Effector memory CD8-positive, alpha-beta T cell (primary cell): ENCODE data around the gene PHF20.
A peak's percentile ranks its signal among the peaks of the same experiment; 100 is the strongest.
"Not testable (repeated sequence)": the region's sequence is repeated elsewhere in the genome, so short reads cannot be mapped to it uniquely, and the experiment has no call there.

Experiments
- ATAC-seq: fragments of 150-1000 bp; cut with Tn5 transposase; replicated peaks from 2 replicates; pipeline ENCODE4 v1.10.0; 2021; ENCODE audit warnings: mild to moderate bottlenecking, moderate library complexity
- DNase-seq, 3 experiments: peaks; one replicate each; pipeline ENCODE4 v3.0.0; 2021
- H3K27ac Mint-ChIP-seq, 2 donors: one replicate each; pipeline ENCODE4 v1.8.0; 2022; ENCODE audit warnings: mild to moderate bottlenecking in 2 of 2, mixed read lengths in 2 of 2, moderate library complexity in 2 of 2
- H3K27me3 Mint-ChIP-seq, 2 donors: one replicate each; pipeline ENCODE4 v1.8.0; 2022; ENCODE audit warnings: mixed read lengths in 2 of 2
- H3K36me3 Mint-ChIP-seq: one replicate; pipeline ENCODE4 v1.8.0; 2022; ENCODE audit warnings: mild to moderate bottlenecking, moderate library complexity, mixed read lengths; ENCODE audit not compliant: insufficient read depth
- H3K4me1 Mint-ChIP-seq, 2 donors: one replicate each; pipeline ENCODE4 v1.8.0; 2022; ENCODE audit warnings: low read depth in 2 of 2, mixed read lengths in 2 of 2
- H3K4me3 Mint-ChIP-seq, 2 donors: one replicate each; pipeline ENCODE4 v1.8.0; 2022; ENCODE audit warnings: mild to moderate bottlenecking in 2 of 2, mixed read lengths in 2 of 2, moderate library complexity in 2 of 2
- H3K9me3 Mint-ChIP-seq, 2 donors: one replicate each; pipeline ENCODE4 v1.8.0; 2022; ENCODE audit warnings: mixed read lengths in 2 of 2

The PHF20 gene

GRCh38 chr20:35985806-35986205 is 214.0 kb downstream of the PHF20 start:
- no peak overlapping the region for H3K27ac Mint-ChIP-seq
- H3K36me3 Mint-ChIP-seq = no peaks in the 10 kb centered on the region
- H3K4me3 Mint-ChIP-seq = no peak overlapping the region

DNA sequence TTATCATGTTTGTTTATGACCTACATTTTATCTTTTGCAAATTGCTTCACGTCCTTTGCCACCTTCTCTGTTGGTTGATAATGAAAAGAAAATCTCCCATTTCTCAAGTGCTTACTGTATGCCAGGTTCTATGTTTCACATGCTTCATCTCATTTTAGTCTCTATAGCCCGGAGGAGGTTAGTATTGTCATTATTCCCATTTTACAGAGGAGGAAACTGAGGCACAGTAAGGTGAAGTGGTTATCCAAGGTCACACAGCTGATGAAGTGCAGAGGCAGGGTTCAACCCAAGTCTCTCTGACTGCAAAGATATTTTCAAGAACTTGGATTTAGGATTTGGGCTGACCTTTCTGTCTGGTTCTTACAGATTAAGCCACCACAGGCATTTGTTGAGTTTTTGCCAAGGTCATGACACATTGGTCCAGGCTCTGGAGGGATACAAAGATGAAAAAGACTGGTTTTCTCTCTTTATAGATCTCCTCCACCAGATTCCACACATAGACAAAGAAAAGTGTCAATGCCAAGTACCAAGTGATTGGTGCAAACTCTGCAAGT is 217.2 kb downstream of the PHF20 start:
- peaks cover 15 to 22% of the 10 kb centered on the region in 2 donors for H3K27me3 Mint-ChIP-seq
- H3K4me3 Mint-ChIP-seq = no peak overlapping the region
- ATAC-seq (no peak), DNase-seq (no peak)
- no peak overlapping the region for H3K27ac Mint-ChIP-seq
- H3K4me1 Mint-ChIP-seq = peaks cover 4 to 8% of the 10 kb centered on the region in 2 donors
- H3K9me3 Mint-ChIP-seq = no peaks in the 10 kb centered on the region
- H3K36me3 Mint-ChIP-seq = no peaks in the 10 kb centered on the region

More at GRCh38 chr20:35985806-35986205, 214.0 kb downstream of the PHF20 start:
- Mint-ChIP-seq H3K9me3 (no peaks in the 10 kb centered on the region), H3K4me1 (peaks cover 1 to 4% of the 10 kb centered on the region in 2 donors), H3K27me3 (peaks cover 15 to 38% of the 10 kb centered on the region in 2 donors)
- ATAC-seq = no peak
- no peak for DNase-seq

DNA sequence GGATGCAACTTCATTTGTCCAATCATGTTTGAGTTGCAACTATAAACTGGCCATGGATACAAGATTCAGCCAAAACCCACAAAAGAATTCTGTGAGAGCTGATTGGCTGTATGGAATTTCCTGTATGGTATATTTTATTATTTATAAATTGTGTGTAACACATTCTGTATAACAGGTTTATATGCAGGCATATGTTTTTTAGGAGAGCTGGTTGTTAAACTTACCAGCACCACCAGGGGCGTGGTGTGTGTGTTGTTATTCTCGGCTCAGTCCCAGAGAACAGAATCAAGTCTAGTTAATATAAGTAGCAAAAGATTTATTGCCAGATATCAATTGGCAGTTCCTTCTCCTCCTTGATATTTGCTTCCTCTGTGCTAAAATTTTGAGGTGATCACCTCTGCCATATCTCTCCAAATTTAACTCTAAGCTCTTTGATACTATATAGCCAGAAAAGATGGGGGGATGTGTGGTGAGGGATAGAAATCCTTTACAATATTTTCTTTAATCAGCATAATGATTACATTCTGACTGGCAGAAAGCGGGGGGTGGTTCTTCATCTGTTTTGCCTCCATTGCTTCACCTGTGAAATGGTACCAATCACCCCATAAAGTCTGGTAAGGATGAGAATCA is 219.4 kb downstream of the PHF20 start:
- no peak overlapping the region for H3K27ac Mint-ChIP-seq
- ATAC-seq = no peak
- H3K4me1 Mint-ChIP-seq = peaks cover 5 to 7% of the 10 kb centered on the region in 2 donors
- peak in 1 of 3 experiments; percentile 4 for DNase-seq
- no peak overlapping the region for H3K4me3 Mint-ChIP-seq
- H3K27me3 Mint-ChIP-seq = peaks cover 15 to 20% of the 10 kb centered on the region in 2 donors
- no peaks in the 10 kb centered on the region for H3K9me3 Mint-ChIP-seq
- H3K36me3 Mint-ChIP-seq = no peaks in the 10 kb centered on the region

GRCh38 chr20:35992713-35993335 is 221.0 kb downstream of the PHF20 start:
- Mint-ChIP-seq H3K27ac (no peak overlapping the region), H3K4me3 (no peak overlapping the region), H3K4me1 (peaks cover 5 to 7% of the 10 kb centered on the region in 2 donors), H3K36me3 (no peaks in the 10 kb centered on the region), H3K27me3 (peaks cover 9 to 15% of the 10 kb centered on the region in 2 donors), H3K9me3 (no peaks in the 10 kb centered on the region)
- DNase-seq = peak; percentile 42 to 47 (median 45)
- peak; percentile 85 for ATAC-seq

GRCh38 chr20:35994994-35995453 is 223.2 kb downstream of the PHF20 start:
- no peaks in the 10 kb centered on the region for H3K9me3 Mint-ChIP-seq
- H3K27me3 Mint-ChIP-seq = peaks cover 0 to under 1% of the 10 kb centered on the region in 2 donors
- DNase-seq = peak; percentile 73 to 76 (median 76)
- ATAC-seq = peak; percentile 85
- H3K36me3 Mint-ChIP-seq = no peaks in the 10 kb centered on the region
- H3K4me3 Mint-ChIP-seq = no peak overlapping the region
- peaks cover 5 to 7% of the 10 kb centered on the region in 2 donors for H3K4me1 Mint-ChIP-seq
- H3K27ac Mint-ChIP-seq = peak overlapping the region in 1 of 2 donors; percentile 30

DNA sequence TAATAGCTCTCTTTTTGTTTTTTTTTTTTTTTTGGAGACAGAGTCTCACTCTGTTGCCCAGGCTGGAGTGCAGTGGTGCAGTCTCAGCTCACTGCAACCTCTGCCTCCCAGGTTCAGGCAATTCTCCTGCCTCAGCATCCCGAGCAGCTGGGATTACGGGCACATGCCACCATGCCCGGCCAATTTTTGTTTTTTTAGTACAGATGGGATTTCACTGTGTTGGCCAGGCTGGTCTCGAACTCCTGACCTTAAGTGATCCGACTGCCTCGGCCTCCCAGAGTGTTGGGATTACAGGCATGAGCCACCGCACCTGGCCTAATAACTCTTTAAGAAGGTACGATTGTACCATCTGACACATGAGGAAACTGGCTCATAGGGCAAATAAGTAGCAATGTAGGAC is 224.7 kb downstream of the PHF20 start:
- not testable (repeated sequence) for DNase-seq, H3K4me3 Mint-ChIP-seq, H3K36me3 Mint-ChIP-seq, ATAC-seq, H3K9me3 Mint-ChIP-seq, H3K27me3 Mint-ChIP-seq, H3K4me1 Mint-ChIP-seq, H3K27ac Mint-ChIP-seq
